Upper lobe of left lung (tissue), 6 donors: Measurements from ENCODE around the gene ARMH3. TPM values are rescaled to one million over a fixed set of nuclear protein-coding genes. Genes with fewer than 3 reads are reported as not detected.

Source experiments
- ATAC-seq, 2 donors: fragments of 200-7000 bp; cut with Tn5 transposase; one replicate each; pipeline ENCODE4 v1.9.1; 2022; ENCODE audit warnings: mild to moderate bottlenecking in 2 of 2, moderate library complexity in 2 of 2; ENCODE audit not compliant: low FRiP score in 2 of 2
- DNase-seq, 2 donors: peaks; one replicate each; pipeline ENCODE4 v3.0.0-alpha.2; 2019 to 2020
- H3K27ac ChIP-seq, 4 donors: fragments of 200-600 bp; sonication (generic); one replicate each; pipeline ENCODE4 v1.5.1; 2016 to 2019
- H3K27me3 ChIP-seq, 4 donors: fragments of 200-600 bp; sonication (generic); one replicate each; pipeline ENCODE4 v1.5.1; 2017 to 2019
- H3K36me3 ChIP-seq, 4 donors: fragments of 200-600 bp; sonication (generic); one replicate each; pipeline ENCODE4 v1.5.1; 2016 to 2019
- H3K4me1 ChIP-seq, 4 donors: fragments of 200-600 bp; sonication (generic); one replicate each; pipeline ENCODE4 v1.5.1; 2018 to 2019
- H3K4me3 ChIP-seq, 4 donors: fragments of 200-600 bp; sonication (generic); one replicate each; pipeline ENCODE4 v1.5.1; 2017 to 2019; ENCODE audit warnings: mild to moderate bottlenecking in 2 of 4, moderate library complexity in 1 of 4
- H3K9me3 ChIP-seq, 4 donors: fragments of 200-600 bp; sonication (generic); one replicate each; pipeline ENCODE4 v1.5.1; 2018 to 2019
- EP300 ChIP-seq, 4 donors: sonication (generic); formaldehyde crosslinking; IDR thresholded peaks; one replicate each; pipeline ENCODE4 v1.5.1; 2017; ENCODE audit warnings: antibody characterized with exemption in 4 of 4, control low read depth in 2 of 4
- POLR2A ChIP-seq, 4 donors: fragments of 450-650 bp; IDR thresholded peaks; one replicate each; pipeline ENCODE4 v1.5.1; 2016 to 2017; ENCODE audit warnings: antibody characterized with exemption in 4 of 4, mild to moderate bottlenecking in 2 of 4
- POLR2AphosphoS5 ChIP-seq, 2 donors: sonication (generic); formaldehyde crosslinking; IDR thresholded peaks; one replicate each; pipeline ENCODE4 v1.5.1; 2017; ENCODE audit warnings: antibody characterized with exemption in 2 of 2
- WGBS, 2 donors: methylation state at CpG; one replicate each; pipeline ENCODE4 v1.1.5; 2017 to 2018; 5-methylcytosine and 5-hydroxymethylcytosine counted together
- total RNA-seq, 6 donors: library from RNA; depleted of rRNA in 4 of 6; stranded (reverse); fragments of >200 nt in 4 of 6; gene quantifications; one replicate each; pipeline versions ENCODE4 v1.1.0 to v1.2.1, GENCODE V29; 2016 to 2021
- TF ChIP-seq, protein P1 (sequence below), 6 experiments: fragments of 450-650 bp in 4 of 6; fragments of 200-600 bp in 2 of 6; sonication (generic) in 2 of 6; IDR thresholded peaks; one replicate each; pipeline ENCODE4 v1.5.1; 2016 to 2019; ENCODE audit warnings: antibody characterized with exemption in 6 of 6
- donor health status: DM: no; HTN: no; CAD: no; lungs with moderate emphysema.
- donor health status: DM: no; HTN: yes; CAD: no; lungs with severe emphysema.

ARMH3 gene
- total RNA-seq, 6 donors from 2014 or later: 14.4 to 39.8 (median 25.5) TPM

DNA sequence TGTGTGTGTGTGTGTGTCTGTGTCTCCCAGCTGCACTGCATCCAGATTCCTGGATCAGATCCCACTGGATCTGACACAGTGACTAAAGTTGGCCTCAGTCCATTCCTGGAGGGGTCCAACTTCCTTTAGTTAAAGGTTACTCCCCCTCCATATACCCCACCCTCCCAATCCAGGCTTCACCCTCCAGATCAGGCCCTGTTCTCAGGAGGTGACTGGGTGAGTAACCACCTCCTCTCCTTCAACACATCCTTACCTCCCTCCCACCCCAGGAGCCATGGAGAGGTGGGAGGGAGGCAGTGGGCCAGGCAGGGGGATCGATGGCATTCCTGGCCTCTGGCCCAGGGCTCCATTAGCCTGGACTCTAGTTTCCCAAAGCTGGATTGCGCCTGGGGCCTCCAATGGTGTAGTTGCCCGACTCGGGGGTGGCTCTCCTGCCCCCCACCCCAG lies 223.6 kb downstream of the ARMH3 start:
- no peak overlapping the region for H3K4me3 ChIP-seq
- no peaks in the 10 kb centered on the region for H3K9me3 ChIP-seq
- no peak overlapping the region for H3K27ac ChIP-seq
- DNase-seq (no peak), ATAC-seq (no peak)
- H3K36me3 ChIP-seq: no peaks in the 10 kb centered on the region
- 70 to 80% methylated on average over 2 to 4 of the region's 4 CpGs for WGBS, 2 donors
- peaks cover 19 to 40% (median 30%) of the 10 kb centered on the region in 4 donors for H3K4me1 ChIP-seq
- H3K27me3 ChIP-seq: no peaks in the 10 kb centered on the region
- TF ChIP-seq EP300 (IDR thresholded peaks at IDR 0.05) (no peak), POLR2A (IDR thresholded peaks at IDR 0.05) (no peak), POLR2AphosphoS5 (IDR thresholded peaks at IDR 0.05) (no peak)
- TF ChIP-seq, protein P1, sequence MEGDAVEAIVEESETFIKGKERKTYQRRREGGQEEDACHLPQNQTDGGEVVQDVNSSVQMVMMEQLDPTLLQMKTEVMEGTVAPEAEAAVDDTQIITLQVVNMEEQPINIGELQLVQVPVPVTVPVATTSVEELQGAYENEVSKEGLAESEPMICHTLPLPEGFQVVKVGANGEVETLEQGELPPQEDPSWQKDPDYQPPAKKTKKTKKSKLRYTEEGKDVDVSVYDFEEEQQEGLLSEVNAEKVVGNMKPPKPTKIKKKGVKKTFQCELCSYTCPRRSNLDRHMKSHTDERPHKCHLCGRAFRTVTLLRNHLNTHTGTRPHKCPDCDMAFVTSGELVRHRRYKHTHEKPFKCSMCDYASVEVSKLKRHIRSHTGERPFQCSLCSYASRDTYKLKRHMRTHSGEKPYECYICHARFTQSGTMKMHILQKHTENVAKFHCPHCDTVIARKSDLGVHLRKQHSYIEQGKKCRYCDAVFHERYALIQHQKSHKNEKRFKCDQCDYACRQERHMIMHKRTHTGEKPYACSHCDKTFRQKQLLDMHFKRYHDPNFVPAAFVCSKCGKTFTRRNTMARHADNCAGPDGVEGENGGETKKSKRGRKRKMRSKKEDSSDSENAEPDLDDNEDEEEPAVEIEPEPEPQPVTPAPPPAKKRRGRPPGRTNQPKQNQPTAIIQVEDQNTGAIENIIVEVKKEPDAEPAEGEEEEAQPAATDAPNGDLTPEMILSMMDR (IDR thresholded peaks at IDR 0.05): no peak

DNA sequence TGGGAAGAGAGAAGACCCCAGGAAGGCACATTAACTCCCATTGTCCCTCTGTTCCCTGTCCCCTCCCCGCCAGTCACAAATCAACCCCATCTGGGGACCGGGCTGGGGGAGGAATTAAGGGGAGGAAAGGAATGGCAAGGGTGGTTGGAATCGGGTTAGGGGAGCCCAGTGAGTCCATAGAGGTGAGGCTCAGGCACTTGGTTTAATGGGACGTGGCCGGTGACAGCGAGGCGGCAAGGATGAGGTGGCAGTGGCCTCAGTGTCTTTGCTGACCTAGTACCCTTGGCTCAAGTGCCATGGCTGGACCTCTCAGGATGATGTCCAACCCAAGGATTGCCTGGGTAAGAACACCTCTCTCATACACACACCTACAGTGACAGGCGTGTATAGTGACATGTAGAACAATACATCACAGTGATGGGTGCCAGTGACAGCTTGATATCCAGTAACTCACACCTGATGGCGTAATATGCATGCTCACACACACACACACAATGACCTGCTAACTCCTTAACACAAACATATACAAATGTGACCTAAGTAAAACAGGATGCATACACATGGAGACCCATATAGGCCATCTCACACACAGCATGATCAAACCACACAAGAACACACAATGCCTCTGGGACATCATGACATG lies 224.7 kb downstream of the ARMH3 start:
- 44 to 50% methylated on average over 9 of the region's 9 CpGs for WGBS, 2 donors
- TF ChIP-seq POLR2A (IDR thresholded peaks at IDR 0.05) (no peak), POLR2AphosphoS5 (IDR thresholded peaks at IDR 0.05) (no peak), EP300 (IDR thresholded peaks at IDR 0.05) (no peak)
- TF ChIP-seq, protein P1 (IDR thresholded peaks at IDR 0.05): no peak
- Histone ChIP-seq H3K4me1 (peaks cover 22 to 40% (median 30%) of the 10 kb centered on the region in 4 donors), H3K36me3 (no peaks in the 10 kb centered on the region), H3K27me3 (no peaks in the 10 kb centered on the region), H3K9me3 (no peaks in the 10 kb centered on the region), H3K27ac (peak overlapping the region in 3 of 4 donors; percentile 37 to 69 (median 62)), H3K4me3 (peak overlapping the region; percentile 2 to 66 (median 60))
- DNase-seq (no peak), ATAC-seq (no peak)

DNA sequence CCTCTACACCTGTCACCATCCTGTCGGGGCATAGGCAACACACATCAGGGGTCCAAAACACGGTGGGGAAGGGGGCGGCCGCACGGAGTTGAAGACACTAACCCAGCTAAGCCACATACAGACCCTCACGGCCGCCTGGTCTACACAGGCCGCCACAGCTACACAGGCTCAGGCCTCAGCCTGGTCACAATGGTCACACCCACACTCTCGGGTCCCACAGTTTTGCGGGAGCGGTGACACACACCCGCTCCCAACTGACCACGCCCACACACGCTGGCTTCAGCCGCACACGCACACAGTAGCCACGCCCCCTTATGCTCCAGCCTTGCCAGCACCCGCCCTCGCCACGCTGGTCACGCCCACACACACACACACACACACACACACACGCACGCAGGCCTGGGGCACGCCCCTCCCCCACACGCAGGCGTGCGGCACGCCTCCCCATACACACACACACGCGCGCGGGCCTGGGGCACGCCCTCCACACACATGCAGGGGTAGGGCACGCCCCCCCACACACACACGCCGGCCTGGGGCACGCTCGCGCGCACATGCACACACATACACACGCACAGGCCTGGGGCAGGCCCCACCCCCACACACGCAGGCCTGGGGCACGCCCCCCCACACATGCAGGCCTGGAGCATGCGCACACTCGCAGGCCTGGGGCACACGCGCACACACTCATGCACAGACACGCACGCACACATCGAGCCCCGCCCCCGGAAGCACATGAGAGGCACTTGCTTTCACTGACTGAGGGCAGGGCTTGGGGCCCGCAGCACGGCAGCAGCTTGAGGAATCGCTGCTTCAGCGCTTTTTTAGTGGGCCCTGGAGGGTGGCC lies 225.4 kb downstream of the ARMH3 start:
- 5 to 6% methylated on average over 12 to 36 of the region's 56 CpGs for WGBS, 2 donors

DNA sequence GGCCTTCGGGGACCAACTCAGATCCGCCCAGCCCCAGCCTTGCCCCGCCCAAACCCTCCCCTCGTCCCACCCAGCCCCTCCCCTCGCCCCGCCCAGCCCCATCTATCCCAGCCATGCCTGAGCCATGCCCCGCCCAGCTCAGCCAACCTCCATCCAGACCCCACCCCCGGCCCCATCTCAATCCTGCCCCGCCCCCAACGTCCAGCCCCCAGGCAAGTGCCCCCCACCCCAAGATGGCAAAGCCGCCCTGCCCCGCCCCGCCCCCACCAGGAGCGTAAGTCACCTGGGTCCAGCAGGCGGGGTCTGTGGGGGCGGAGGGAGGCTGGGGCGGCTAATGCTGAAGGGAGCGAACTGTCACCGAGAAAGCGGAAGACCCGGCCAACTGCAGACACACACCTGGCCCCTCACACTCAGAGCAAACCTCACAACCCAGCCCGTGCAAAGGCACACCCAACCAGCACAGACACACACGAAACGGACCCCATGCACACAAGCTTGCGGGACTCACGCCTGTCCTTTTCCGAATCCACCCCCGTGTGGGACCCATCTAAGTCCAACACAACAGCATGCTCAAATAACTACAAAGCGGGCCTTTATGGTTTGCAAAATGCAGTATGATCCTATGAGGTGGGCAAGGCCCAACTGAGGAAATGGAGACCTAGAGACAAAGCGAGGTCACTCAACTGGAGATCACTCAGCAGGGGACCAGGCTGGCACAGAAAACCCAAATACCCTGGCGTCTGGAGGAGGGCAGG lies 226.2 kb downstream of the ARMH3 start:
- H3K27me3 ChIP-seq: no peaks in the 10 kb centered on the region
- peaks cover 21 to 39% (median 26%) of the 10 kb centered on the region in 4 donors for H3K4me1 ChIP-seq
- no peaks in the 10 kb centered on the region for H3K36me3 ChIP-seq
- TF ChIP-seq EP300 (IDR thresholded peaks at IDR 0.05) (no peak), POLR2AphosphoS5 (IDR thresholded peaks at IDR 0.05) (no peak), POLR2A (IDR thresholded peaks at IDR 0.05) (no peak)
- TF ChIP-seq, protein P1 (IDR thresholded peaks at IDR 0.05): no peak
- peak overlapping the region in 3 of 4 donors; percentile 22 to 69 (median 62) for H3K27ac ChIP-seq
- WGBS, 2 donors: 11 to 34% methylated on average over 11 to 18 of the region's 31 CpGs
- no peak for ATAC-seq
- peak; percentile 75 to 87 for DNase-seq
- H3K4me3 ChIP-seq: peak overlapping the region in 3 of 4 donors; percentile 57 to 66 (median 64)
- H3K9me3 ChIP-seq: no peaks in the 10 kb centered on the region

More for the DNA sequence above, 225.4 kb downstream of the ARMH3 start:
- peak overlapping the region; percentile 22 to 69 (median 50) for H3K27ac ChIP-seq
- no peaks in the 10 kb centered on the region for H3K27me3 ChIP-seq
- H3K4me1 ChIP-seq: peaks cover 22 to 40% (median 30%) of the 10 kb centered on the region in 4 donors
- no peaks in the 10 kb centered on the region for H3K36me3 ChIP-seq
- TF ChIP-seq POLR2AphosphoS5 (IDR thresholded peaks at IDR 0.05): peak in 1 of 2 donors; percentile 35
- TF ChIP-seq EP300 (IDR thresholded peaks at IDR 0.05): no peak
- TF ChIP-seq, protein P1 (IDR thresholded peaks at IDR 0.05): no peak
- H3K9me3 ChIP-seq: no peaks in the 10 kb centered on the region
- ATAC-seq (peak; percentile 91 to 92), DNase-seq (peak; percentile 93 to 96)
- peak overlapping the region; percentile 2 to 66 (median 60) for H3K4me3 ChIP-seq
